ENCODE results near the gene MS4A7. TPM values are rescaled to one million over a fixed set of nuclear protein-coding genes. Genes with fewer than 3 reads are reported as not detected.

MS4A7 gene
- total RNA-seq, 1 experiment from 2014 or later, result 0.31 TPM

DNA sequence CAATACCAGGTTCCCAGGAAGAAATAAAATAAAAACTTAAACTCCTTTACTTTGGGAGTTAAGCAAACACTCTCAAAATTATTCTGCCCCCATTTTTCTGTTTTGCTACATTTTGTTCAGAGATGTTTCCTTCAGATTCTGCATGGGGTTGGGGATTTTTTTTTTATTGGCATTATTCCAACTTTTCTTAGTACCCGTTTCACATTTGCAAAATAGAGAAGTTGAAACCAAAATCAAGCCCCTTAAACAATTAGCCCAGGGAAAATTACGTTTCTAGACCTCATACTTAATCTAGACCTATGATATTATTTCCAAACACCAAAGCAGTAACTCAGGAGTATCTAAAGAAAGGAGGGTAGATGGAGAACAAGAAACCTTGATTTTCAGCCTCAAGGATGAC, 20.6 kb upstream of the MS4A7 start:
- peaks cover 54% of the 10 kb centered on the region for H3K36me3 Mint-ChIP-seq
- no peaks in the 10 kb centered on the region for H3K27me3 Mint-ChIP-seq (ENCODE audit: low read depth)
- no peak overlapping the region for H3K4me3 Mint-ChIP-seq
- ChIA-PET CTCF (no interaction called here), POLR2A (no interaction called here)
- TF ChIP-seq, protein P1, sequence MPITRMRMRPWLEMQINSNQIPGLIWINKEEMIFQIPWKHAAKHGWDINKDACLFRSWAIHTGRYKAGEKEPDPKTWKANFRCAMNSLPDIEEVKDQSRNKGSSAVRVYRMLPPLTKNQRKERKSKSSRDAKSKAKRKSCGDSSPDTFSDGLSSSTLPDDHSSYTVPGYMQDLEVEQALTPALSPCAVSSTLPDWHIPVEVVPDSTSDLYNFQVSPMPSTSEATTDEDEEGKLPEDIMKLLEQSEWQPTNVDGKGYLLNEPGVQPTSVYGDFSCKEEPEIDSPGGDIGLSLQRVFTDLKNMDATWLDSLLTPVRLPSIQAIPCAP (CRISPR knock-in tag; IDR thresholded peaks at IDR 0.05), result no peak
- TF ChIP-seq, protein P2, sequence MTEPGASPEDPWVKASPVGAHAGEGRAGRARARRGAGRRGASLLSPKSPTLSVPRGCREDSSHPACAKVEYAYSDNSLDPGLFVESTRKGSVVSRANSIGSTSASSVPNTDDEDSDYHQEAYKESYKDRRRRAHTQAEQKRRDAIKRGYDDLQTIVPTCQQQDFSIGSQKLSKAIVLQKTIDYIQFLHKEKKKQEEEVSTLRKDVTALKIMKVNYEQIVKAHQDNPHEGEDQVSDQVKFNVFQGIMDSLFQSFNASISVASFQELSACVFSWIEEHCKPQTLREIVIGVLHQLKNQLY (CRISPR knock-in tag; IDR thresholded peaks at IDR 0.05), result no peak
- TF ChIP-seq, protein P3, sequence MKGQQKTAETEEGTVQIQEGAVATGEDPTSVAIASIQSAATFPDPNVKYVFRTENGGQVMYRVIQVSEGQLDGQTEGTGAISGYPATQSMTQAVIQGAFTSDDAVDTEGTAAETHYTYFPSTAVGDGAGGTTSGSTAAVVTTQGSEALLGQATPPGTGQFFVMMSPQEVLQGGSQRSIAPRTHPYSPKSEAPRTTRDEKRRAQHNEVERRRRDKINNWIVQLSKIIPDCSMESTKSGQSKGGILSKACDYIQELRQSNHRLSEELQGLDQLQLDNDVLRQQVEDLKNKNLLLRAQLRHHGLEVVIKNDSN (CRISPR knock-in tag; IDR thresholded peaks at IDR 0.05), result no peak
- TF ChIP-seq TEAD1 (CRISPR knock-in tag; IDR thresholded peaks at IDR 0.05), result no peak
- TF ChIP-seq, protein P4, sequence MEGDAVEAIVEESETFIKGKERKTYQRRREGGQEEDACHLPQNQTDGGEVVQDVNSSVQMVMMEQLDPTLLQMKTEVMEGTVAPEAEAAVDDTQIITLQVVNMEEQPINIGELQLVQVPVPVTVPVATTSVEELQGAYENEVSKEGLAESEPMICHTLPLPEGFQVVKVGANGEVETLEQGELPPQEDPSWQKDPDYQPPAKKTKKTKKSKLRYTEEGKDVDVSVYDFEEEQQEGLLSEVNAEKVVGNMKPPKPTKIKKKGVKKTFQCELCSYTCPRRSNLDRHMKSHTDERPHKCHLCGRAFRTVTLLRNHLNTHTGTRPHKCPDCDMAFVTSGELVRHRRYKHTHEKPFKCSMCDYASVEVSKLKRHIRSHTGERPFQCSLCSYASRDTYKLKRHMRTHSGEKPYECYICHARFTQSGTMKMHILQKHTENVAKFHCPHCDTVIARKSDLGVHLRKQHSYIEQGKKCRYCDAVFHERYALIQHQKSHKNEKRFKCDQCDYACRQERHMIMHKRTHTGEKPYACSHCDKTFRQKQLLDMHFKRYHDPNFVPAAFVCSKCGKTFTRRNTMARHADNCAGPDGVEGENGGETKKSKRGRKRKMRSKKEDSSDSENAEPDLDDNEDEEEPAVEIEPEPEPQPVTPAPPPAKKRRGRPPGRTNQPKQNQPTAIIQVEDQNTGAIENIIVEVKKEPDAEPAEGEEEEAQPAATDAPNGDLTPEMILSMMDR (IDR thresholded peaks at IDR 0.05), result no peak
- no peak for TF ChIP-seq JAZF1 (CRISPR knock-in tag; IDR thresholded peaks at IDR 0.05)
- TF ChIP-seq, protein P5, sequence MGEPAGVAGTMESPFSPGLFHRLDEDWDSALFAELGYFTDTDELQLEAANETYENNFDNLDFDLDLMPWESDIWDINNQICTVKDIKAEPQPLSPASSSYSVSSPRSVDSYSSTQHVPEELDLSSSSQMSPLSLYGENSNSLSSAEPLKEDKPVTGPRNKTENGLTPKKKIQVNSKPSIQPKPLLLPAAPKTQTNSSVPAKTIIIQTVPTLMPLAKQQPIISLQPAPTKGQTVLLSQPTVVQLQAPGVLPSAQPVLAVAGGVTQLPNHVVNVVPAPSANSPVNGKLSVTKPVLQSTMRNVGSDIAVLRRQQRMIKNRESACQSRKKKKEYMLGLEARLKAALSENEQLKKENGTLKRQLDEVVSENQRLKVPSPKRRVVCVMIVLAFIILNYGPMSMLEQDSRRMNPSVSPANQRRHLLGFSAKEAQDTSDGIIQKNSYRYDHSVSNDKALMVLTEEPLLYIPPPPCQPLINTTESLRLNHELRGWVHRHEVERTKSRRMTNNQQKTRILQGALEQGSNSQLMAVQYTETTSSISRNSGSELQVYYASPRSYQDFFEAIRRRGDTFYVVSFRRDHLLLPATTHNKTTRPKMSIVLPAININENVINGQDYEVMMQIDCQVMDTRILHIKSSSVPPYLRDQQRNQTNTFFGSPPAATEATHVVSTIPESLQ (CRISPR knock-in tag; IDR thresholded peaks at IDR 0.05), result no peak
- H3K4me1 Mint-ChIP-seq, result peaks cover 11% of the 10 kb centered on the region
- H3K9me3 Mint-ChIP-seq, result peaks cover 70% of the 10 kb centered on the region
- ATAC-seq (no peak), DNase-seq (ENCODE audit: low spot score) (no peak)
- no peak overlapping the region for H3K27ac Mint-ChIP-seq

GRCh38 chr11:60360621-60361020, 17.7 kb upstream of the MS4A7 start:
- Mint-ChIP-seq H3K27me3 (ENCODE audit: low read depth) (peaks cover 4% of the 10 kb centered on the region; the same call in 1 of the 2 replicates), H3K27ac (no peak overlapping the region), H3K4me1 (peaks cover 37% of the 10 kb centered on the region), H3K4me3 (no peak overlapping the region), H3K9me3 (peaks cover 52% of the 10 kb centered on the region), H3K36me3 (peaks cover 40% of the 10 kb centered on the region)
- DNase-seq (ENCODE audit: low spot score), result no peak
- ATAC-seq, result no peak
- TF ChIP-seq FOXK1 (CRISPR knock-in tag; IDR thresholded peaks at IDR 0.05), result no peak
- TF ChIP-seq, protein P6, sequence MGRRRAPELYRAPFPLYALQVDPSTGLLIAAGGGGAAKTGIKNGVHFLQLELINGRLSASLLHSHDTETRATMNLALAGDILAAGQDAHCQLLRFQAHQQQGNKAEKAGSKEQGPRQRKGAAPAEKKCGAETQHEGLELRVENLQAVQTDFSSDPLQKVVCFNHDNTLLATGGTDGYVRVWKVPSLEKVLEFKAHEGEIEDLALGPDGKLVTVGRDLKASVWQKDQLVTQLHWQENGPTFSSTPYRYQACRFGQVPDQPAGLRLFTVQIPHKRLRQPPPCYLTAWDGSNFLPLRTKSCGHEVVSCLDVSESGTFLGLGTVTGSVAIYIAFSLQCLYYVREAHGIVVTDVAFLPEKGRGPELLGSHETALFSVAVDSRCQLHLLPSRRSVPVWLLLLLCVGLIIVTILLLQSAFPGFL (CRISPR knock-in tag; IDR thresholded peaks at IDR 0.05; ENCODE audit: borderline replicate concordance), result no peak
- no peak for TF ChIP-seq MXD4 (CRISPR knock-in tag; IDR thresholded peaks at IDR 0.05; ENCODE audit: borderline replicate concordance)
- TF ChIP-seq, protein P7, sequence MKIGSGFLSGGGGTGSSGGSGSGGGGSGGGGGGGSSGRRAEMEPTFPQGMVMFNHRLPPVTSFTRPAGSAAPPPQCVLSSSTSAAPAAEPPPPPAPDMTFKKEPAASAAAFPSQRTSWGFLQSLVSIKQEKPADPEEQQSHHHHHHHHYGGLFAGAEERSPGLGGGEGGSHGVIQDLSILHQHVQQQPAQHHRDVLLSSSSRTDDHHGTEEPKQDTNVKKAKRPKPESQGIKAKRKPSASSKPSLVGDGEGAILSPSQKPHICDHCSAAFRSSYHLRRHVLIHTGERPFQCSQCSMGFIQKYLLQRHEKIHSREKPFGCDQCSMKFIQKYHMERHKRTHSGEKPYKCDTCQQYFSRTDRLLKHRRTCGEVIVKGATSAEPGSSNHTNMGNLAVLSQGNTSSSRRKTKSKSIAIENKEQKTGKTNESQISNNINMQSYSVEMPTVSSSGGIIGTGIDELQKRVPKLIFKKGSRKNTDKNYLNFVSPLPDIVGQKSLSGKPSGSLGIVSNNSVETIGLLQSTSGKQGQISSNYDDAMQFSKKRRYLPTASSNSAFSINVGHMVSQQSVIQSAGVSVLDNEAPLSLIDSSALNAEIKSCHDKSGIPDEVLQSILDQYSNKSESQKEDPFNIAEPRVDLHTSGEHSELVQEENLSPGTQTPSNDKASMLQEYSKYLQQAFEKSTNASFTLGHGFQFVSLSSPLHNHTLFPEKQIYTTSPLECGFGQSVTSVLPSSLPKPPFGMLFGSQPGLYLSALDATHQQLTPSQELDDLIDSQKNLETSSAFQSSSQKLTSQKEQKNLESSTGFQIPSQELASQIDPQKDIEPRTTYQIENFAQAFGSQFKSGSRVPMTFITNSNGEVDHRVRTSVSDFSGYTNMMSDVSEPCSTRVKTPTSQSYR (CRISPR knock-in tag; IDR thresholded peaks at IDR 0.05), result no peak
- no peak for TF ChIP-seq CDX4 (CRISPR knock-in tag; IDR thresholded peaks at IDR 0.05; ENCODE audit: borderline replicate concordance)
- TF ChIP-seq, protein P2 (CRISPR knock-in tag; IDR thresholded peaks at IDR 0.05), result no peak
- CTCF ChIA-PET, result interaction anchor here (0.7 kb wide), 1 partner anchor 258 kb away, joined by 3 read pairs; no protein-coding TSS in a partner anchor
- POLR2A ChIA-PET, result no interaction called here
